ENCODE measurements around the gene SFXN4. TPM values are rescaled to one million over a fixed set of nuclear protein-coding genes. Genes with fewer than 3 reads are reported as not detected.

SFXN4 gene
- total and polyA plus RNA-seq, 9 donors, result 11.8 to 54.9 (median 18.9) TPM

GRCh38 chr10:119197921-119198320 lies 32.4 kb upstream of the SFXN4 start:
- intact Hi-C loops (cut with DNase I), result no loop called here

GRCh38 chr10:119191881-119192280 lies 26.4 kb upstream of the SFXN4 start:
- intact Hi-C loops (cut with DNase I), result no loop called here

More at GRCh38 chr10:119197921-119198320, 32.4 kb upstream of the SFXN4 start:
- no peak for TF ChIP-seq CTCF (IDR thresholded peaks at IDR 0.05)
- no peak for TF ChIP-seq POLR2A (IDR thresholded peaks at IDR 0.05)
- no peak for TF ChIP-seq EP300 (IDR thresholded peaks at IDR 0.05)
- DNase-seq, result no peak
- 62 to 85% (median 66%) methylated on average over 4 of the region's 4 CpGs for WGBS, 3 donors
- Histone ChIP-seq H3K9me3 (no peaks in the 10 kb centered on the region), H3K27ac (no peak overlapping the region), H3K4me3 (no peak overlapping the region), H3K4me1 (ENCODE audit: insufficient read depth) (no peaks in the 10 kb centered on the region), H3K27me3 (no peaks in the 10 kb centered on the region), H3K36me3 (no peaks in the 10 kb centered on the region)

GRCh38 chr10:119190954-119191785 lies 25.7 kb upstream of the SFXN4 start:
- no peaks in the 10 kb centered on the region for H3K9me3 ChIP-seq
- H3K4me1 ChIP-seq (ENCODE audit: insufficient read depth), result no peaks in the 10 kb centered on the region
- TF ChIP-seq CTCF (IDR thresholded peaks at IDR 0.05), result no peak
- no peak for DNase-seq
- no peak overlapping the region for H3K27ac ChIP-seq
- no peaks in the 10 kb centered on the region for H3K36me3 ChIP-seq
- intact Hi-C loops (cut with DNase I), result no loop called here
- H3K27me3 ChIP-seq, result no peaks in the 10 kb centered on the region
- WGBS, 3 donors, result 33 to 46% (median 43%) methylated on average over 5 of the region's 5 CpGs
- H3K4me3 ChIP-seq, result no peak overlapping the region

More at GRCh38 chr10:119191881-119192280, 26.4 kb upstream of the SFXN4 start:
- Histone ChIP-seq H3K9me3 (no peaks in the 10 kb centered on the region), H3K27me3 (no peaks in the 10 kb centered on the region), H3K4me3 (no peak overlapping the region), H3K4me1 (ENCODE audit: insufficient read depth) (no peaks in the 10 kb centered on the region), H3K36me3 (no peaks in the 10 kb centered on the region), H3K27ac (no peak overlapping the region)
- no peak for DNase-seq
- TF ChIP-seq POLR2A (IDR thresholded peaks at IDR 0.05) (no peak), CTCF (IDR thresholded peaks at IDR 0.05) (no peak), EP300 (IDR thresholded peaks at IDR 0.05) (no peak)
- WGBS, 3 donors, result 75 to 82% (median 81%) methylated on average over 4 of the region's 4 CpGs

GRCh38 chr10:119190353-119190752 lies 24.8 kb upstream of the SFXN4 start:
- 77 to 85% (median 81%) methylated on average over 4 of the region's 4 CpGs for WGBS, 3 donors
- no peaks in the 10 kb centered on the region for H3K27me3 ChIP-seq
- H3K9me3 ChIP-seq, result no peaks in the 10 kb centered on the region
- H3K4me3 ChIP-seq, result no peak overlapping the region
- intact Hi-C loops (cut with DNase I), result no loop called here
- H3K27ac ChIP-seq, result no peak overlapping the region
- H3K36me3 ChIP-seq, result no peaks in the 10 kb centered on the region
- no peaks in the 10 kb centered on the region for H3K4me1 ChIP-seq (ENCODE audit: insufficient read depth)
- TF ChIP-seq EP300 (IDR thresholded peaks at IDR 0.05) (no peak), CTCF (IDR thresholded peaks at IDR 0.05) (no peak), POLR2A (IDR thresholded peaks at IDR 0.05) (no peak)
- no peak for DNase-seq

Measured in ovary (tissue), 9 donors.